Choroid plexus epithelial cell (primary cell): Measurements from ENCODE around the gene GNG12.

Experiments used
- DNase-seq: peaks from one replicate; pipeline ENCODE4 v3.0.0-alpha.2; 2010; ENCODE audit warnings: low read depth
- H3K4me3 ChIP-seq: 2 replicates; pipeline ENCODE4 v1.5.1; 2011; ENCODE audit warnings: low read depth, mild to moderate bottlenecking, control low read depth, low read length, moderate library complexity
- TF ChIP-seq, protein P1 (sequence below): conservative IDR thresholded peaks from 2 replicates; pipeline ENCODE4 v1.5.1; 2011; ENCODE audit warnings: low read depth, mild to moderate bottlenecking, control low read depth, inconsistent platforms, low read length, moderate library complexity

Gene GNG12

DNA sequence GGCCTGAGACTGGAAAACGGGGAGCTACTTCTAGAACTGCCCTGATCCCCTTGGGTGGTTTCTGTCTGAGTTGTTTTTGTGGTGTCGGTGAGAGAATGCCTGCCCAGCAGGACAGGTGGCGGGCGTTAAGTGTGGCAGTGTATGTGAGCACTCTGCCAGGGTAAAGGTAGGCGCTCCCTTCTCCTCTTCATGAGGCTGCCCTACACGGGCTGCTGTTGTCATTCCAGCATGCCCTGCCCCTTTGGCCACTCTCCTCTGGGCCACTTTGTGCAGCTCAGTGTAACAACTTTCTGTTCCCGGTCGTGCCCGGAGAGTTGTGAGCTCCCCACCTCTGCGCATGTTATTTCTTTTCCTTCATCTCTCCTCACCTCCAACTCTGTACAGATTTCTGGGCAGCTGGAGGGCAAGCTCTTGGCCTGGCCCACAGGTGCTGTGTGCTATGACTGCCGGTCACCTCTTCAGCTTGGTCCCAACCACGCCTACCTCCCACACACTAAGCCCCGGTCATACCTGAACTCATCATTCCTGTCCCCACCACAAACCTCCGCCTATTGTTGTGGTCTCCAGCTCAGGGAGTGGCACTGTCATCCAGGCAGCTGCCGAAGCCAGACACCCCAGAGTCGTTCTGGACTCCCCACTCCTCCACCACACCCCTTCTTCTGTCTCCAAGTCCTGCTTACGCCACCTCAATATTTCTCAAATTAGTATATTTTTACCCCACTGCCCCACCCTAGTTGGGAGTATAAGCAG, 79.3 kb downstream of the GNG12 start:
- H3K4me3 ChIP-seq: no peak overlapping the region
- DNase-seq: no peak
- TF ChIP-seq, protein P1, sequence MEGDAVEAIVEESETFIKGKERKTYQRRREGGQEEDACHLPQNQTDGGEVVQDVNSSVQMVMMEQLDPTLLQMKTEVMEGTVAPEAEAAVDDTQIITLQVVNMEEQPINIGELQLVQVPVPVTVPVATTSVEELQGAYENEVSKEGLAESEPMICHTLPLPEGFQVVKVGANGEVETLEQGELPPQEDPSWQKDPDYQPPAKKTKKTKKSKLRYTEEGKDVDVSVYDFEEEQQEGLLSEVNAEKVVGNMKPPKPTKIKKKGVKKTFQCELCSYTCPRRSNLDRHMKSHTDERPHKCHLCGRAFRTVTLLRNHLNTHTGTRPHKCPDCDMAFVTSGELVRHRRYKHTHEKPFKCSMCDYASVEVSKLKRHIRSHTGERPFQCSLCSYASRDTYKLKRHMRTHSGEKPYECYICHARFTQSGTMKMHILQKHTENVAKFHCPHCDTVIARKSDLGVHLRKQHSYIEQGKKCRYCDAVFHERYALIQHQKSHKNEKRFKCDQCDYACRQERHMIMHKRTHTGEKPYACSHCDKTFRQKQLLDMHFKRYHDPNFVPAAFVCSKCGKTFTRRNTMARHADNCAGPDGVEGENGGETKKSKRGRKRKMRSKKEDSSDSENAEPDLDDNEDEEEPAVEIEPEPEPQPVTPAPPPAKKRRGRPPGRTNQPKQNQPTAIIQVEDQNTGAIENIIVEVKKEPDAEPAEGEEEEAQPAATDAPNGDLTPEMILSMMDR: no peak

DNA sequence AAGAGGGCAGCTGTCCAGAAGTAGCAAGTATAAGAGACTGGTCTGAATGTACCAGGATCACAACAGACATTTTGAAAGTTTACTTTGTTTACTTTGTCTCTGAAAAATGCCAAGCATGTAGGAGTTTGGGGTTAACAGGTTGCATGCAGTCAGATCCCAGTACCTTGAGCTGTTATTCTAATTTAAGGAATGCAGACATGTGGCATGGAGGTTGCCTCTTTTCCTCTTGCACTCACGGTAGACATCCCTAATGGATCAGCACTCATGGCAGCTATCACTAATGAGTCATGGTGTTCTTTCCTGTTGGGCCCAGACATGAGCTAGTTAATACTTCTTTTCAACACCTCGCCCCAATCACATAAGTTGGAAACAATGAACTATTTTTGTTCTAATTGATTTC, 81.0 kb downstream of the GNG12 start:
- TF ChIP-seq, protein P1: no peak
- peak; percentile 48 for DNase-seq

DNA sequence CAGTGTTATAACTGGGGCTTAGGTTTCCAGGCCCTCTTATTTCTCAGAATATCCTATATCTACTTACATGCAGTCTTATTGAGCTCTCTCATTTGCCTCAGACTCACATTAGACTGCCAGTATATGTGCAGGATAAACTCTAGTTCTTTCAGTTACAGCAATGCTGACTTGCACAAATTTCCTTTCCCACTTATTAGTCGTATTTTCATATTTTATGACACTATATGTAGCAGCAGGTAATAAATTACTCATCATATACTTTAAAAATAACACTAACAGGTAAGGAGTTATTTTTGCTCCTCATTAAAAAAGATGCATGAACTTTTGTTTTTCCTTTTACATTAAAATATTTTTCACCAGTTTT, 82.6 kb downstream of the GNG12 start:
- TF ChIP-seq, protein P1: no peak
- DNase-seq: no peak
- no peak overlapping the region for H3K4me3 ChIP-seq

More for the DNA sequence above, 81.0 kb downstream of the GNG12 start:
- H3K4me3 ChIP-seq: no peak overlapping the region

DNA sequence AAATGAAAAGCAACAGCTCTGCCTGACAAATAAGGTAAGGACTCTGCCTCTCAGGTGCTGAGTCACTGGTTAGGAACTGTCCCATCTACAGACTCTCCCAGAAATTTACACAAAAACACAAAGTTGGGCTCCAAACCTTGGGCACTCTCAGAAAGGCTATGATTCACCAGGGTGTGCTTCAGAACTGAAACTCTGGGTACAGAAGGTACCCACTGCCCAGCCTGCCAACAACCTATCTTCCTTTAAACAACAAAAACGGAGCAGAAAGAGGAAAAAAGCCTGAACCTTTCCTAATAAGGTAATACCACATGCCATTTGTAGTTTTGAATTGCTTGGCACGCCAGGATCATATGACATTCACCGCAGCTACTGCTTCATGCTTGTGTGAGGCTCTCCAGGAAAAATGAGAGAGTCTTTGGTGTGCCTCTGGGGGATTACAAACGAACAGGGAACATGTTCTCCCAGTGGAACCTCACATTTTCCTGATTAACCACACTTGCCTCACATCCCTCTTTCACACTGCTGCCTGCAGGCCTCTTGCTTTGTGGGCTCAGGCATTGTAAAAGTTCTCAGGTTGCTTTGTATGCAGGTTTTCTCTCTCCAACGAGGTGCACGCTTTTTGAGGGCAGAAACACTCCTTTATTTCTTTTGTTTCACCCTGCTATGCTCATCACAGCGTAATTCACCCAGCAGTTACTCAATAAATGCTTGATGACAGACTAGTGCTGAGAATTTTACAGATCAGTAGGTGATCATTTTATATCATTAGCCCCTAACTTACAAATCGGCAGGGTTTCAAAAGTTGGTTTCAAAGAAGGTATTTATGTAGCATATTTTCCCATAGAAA, 83.2 kb downstream of the GNG12 start:
- peak; percentile 89 for DNase-seq
- TF ChIP-seq, protein P1: no peak
- no peak overlapping the region for H3K4me3 ChIP-seq

DNA sequence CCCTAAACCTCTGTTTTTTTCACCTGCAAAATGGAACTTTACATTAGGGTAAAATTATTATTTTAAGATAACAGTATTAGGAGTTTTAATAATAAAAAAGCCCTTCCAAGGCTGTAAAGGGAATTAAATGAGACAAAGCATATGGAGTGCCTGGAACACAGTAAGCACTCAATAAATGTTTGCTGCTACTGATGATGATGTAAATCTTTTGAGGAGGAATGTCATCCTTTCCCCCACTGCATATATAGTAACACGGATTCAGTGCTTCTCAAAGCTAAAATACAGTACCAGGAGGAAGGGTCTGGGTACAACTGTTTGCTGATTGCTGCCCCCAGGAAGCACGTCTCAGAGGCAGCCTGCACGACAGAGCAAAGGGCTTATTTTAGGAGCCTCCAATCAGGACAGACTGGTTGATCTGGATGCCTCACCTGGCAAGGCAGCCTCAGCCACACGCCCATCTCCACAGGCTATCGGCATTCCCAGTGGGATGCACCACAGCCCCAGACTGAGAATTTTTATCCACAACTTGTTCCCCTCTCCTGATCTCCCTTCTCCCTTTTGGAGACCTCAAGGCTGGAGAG, 83.9 kb downstream of the GNG12 start:
- no peak overlapping the region for H3K4me3 ChIP-seq
- TF ChIP-seq, protein P1: no peak
- DNase-seq: no peak

DNA sequence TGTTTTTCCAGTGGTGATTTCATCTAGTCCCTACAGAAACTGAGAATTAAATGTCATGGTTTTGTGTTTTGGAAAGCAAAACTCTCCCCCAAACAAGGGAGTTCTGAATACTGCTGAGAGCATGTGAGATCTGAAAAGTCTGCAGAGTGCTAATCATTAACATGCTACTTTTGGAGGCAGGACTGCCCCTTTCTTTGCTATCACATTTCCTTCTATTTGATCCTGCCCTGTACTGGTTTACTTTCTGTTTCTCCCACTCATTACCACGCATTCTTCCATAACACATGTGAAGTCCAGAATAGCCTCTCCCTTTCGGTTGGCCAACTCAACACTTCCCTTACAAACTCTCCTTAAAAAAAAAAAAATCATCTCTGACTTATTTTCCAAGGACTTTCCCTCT, 84.6 kb downstream of the GNG12 start:
- H3K4me3 ChIP-seq: peak overlapping the region; percentile 0
- TF ChIP-seq, protein P1: no peak
- DNase-seq: peak; percentile 80
